Activated CD4-positive, alpha-beta T cell treated with anti-CD3 and anti-CD28 coated beads, Interleukin-2, amount 50 U/mL, for 16 hours (primary cell): ENCODE data around the gene HSDL1.

Experiments
- DNase-seq: peaks from one replicate; pipeline ENCODE4 v3.0.0-alpha.2; 2020

The HSDL1 gene

DNA sequence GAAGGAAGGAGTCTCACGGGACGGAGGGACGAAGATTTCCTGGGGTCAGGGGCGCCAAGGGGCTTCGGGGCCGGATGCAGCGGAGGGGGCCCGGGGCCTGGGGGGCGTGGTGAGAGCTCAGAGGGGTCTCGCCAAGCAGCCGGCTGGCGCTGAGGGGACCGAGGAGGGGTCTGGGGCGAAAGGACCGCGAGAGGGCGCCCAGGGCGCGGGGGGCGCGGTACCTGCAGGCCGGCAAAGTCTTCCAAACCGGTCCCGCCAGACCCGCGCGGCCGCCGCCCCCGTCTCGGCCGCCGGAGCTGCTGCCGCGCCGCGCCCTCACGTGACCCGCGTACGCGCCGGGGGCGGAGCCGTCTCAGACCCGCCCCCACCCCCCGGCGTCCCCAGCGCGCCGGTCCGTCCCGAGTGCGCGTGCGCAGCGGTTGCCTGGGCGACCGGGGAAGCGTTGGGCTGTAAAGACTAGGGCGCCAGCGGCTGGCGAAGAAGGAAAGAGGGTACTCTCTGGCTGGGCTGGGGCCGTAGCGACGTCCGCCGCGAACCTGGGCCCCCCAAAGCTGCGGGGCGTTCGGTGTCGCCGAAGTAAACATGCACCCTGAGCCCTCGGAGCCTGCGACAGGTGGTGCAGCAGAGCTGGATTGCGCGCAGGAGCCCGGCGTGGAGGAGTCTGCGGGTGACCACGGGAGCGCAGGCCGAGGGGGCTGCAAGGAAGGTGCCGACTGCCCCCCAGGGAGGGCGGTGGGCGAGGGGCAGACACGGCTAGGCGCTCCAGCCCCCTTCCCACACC is at the start of gene HSDL1, which contains the start of gene DNAAF1:
TSS of gene HSDL1 (minus strand) at position 319 of the 781 bp plus-strand sequence. CDS start 13,856 bp downstream, outside the sequence.
TSS of gene DNAAF1 (plus strand) at position 450 of the 781 bp plus-strand sequence. CDS start at position 583, 133 bp downstream.
- peak; percentile 92 for DNase-seq

DNA sequence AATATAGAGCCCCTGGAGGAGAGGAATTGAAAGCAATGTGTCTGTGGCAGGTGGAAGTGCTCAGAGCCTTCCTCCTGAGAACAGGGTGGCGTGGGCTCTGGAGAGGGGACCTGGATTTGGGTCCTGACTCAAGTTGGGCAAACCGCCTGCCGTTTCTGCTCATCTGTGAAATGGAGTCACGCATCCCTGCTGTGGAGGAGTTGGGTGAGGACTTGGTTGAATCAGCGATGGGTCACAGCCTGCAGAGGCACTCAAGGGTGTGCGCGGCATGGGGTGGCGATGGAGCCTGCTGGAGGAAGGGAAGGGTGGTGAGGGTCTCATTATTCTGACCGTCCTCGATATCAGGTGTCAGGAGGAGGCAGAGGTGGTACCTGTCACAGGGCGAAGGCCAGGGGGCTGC is 49.0 kb upstream of the HSDL1 start:
- no peak for DNase-seq

DNA sequence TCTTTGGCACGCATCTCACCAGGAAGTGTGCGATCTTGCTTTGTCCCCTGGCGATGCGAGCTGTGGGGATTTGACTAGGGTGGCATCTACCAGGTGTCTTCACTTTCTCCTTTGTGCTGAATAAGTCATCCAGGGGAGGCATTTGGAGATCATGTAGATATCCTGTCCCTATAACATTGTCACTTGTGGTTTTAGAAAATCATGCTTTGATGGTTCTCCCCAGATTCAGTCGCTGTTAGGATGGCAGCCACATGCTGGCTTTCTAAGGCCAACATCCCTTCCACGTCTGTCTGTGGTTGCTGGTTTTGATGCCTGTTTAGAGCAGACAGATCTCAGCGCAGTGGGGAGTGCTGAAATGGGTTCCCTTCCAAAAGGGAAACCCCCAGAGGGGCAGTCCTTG is 48.5 kb upstream of the HSDL1 start:
- DNase-seq: no peak

DNA sequence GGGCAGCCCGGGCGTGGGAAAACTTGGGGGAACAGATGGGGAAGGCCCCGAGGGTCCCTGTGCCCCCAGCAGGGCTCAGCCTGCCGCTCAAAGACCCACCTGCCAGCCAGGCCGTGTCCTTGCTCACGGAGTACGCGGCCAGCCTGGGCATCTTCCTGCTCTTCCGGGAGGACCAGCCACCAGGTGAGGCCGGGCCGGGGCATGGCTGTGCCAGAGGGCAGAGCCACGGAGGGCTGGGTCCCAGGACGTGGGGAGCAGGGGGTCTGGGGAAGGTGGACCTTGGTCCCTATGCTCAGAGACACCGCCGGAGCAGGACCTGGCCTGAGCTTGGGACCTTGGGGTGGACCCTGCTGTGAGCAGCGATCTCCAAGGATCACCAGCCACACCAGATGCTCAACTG is 46.5 kb upstream of the HSDL1 start:
- no peak for DNase-seq

DNA sequence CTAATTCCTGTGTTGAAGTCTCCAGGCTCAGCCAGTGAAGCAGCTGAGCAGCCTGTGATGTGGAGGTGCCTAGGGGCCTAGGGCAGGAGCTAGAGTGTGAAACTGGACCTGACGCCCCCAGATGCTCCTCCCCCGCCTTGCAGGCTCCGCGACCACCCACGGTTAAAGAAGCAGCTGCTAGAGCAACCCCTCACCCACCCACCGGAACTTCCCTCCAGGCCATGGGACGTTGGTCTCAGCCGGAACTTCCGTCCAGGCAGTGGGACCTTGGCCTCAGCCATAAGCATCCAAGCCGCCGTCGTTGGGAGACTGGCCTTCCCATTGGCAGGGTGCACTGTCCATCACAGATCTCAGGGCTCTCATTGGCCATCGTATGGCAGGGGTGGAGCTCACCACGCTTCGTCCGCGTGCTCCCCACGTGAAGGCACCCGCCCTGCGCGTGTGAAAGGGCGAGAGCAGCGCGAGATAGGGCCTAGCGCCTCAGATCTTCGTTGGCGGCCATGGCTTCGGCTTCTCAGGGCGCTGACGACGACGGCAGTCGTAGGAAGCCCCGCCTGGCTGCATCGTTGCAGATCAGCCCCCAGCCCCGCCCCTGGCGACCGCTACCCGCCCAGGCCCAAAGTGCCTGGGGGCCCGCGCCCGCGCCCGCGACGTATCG is 45.9 kb upstream of the HSDL1 start, which contains the start of gene ADAD2:
TSS of gene ADAD2 (plus strand) at position 427 of the 658 bp plus-strand sequence. CDS start at position 501, 74 bp downstream.
- DNase-seq: no peak

DNA sequence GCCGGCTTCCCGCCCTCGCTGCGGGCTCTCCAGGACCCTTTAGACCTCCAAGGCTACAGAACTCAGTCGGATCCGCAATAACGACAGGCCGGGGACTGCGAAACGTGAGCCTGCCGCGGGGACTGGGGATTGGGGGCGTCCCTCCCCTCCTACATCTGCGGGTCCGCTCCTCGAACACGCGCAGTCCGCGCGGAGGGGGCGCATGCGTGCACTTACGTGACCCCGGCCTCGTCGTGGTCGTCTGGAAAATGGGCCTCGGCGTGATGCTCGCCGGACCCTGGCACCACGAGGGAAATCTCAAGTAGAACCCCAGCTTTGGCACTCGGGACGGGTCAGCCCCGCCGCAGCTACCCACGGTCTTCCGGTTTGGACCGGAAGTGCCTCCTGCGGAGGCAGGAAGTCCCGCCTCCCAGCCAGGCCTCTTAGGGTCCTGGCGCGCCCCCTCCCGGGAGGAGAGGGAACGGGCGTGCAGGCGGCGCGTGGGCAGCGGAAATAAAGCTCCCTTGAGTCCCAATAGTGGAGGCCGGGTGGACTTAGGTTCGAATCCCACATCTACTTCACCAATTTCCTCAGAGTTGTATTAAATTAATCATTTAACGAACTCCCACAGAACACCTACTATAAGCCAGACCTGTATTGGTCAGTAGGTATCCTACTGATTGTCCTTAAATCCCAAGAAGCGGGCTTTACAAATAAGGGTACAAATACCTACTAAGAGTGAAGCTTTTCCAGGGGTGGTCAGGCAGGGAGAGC is 41.9 kb upstream of the HSDL1 start, which contains the start of gene TAF1C:
TSS of gene TAF1C (minus strand) at position 373 of the 753 bp plus-strand sequence. CDS start 2,069 bp downstream, outside the sequence.
- peak; percentile 93 for DNase-seq

DNA sequence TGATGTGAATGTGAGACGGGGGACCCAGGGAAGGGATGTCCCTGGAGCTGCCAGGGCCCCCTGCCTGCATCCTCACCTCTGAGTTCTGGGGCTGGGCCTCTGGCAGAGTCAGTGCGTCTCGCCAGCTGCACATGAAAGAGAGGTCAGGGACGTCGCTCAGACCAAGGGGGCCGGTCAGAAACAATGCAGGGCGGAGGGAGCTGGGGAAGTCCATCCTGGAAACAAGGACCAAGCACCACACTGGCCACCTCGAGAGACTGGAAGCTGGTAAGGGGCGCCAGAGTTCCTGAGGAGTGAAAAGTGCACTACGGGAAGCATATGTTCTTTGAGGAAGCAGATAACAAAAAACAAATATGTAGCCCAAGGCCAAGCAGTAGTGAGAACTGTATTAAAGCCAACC is 39.8 kb upstream of the HSDL1 start:
- DNase-seq: no peak

- no peak for DNase-seq
Measured at GRCh38 chr16:84183911-84184591, 39.1 kb upstream of the HSDL1 start.

GRCh38 chr16:84183572-84183875 is 38.5 kb upstream of the HSDL1 start:
- DNase-seq: no peak

GRCh38 chr16:84182680-84183571 is 37.9 kb upstream of the HSDL1 start:
- no peak for DNase-seq

GRCh38 chr16:84182104-84182503 is 37.1 kb upstream of the HSDL1 start:
- no peak for DNase-seq

GRCh38 chr16:84181144-84181915 is 36.4 kb upstream of the HSDL1 start:
- DNase-seq: no peak

- DNase-seq: no peak
Measured at GRCh38 chr16:84180519-84181140, 35.7 kb upstream of the HSDL1 start.

DNA sequence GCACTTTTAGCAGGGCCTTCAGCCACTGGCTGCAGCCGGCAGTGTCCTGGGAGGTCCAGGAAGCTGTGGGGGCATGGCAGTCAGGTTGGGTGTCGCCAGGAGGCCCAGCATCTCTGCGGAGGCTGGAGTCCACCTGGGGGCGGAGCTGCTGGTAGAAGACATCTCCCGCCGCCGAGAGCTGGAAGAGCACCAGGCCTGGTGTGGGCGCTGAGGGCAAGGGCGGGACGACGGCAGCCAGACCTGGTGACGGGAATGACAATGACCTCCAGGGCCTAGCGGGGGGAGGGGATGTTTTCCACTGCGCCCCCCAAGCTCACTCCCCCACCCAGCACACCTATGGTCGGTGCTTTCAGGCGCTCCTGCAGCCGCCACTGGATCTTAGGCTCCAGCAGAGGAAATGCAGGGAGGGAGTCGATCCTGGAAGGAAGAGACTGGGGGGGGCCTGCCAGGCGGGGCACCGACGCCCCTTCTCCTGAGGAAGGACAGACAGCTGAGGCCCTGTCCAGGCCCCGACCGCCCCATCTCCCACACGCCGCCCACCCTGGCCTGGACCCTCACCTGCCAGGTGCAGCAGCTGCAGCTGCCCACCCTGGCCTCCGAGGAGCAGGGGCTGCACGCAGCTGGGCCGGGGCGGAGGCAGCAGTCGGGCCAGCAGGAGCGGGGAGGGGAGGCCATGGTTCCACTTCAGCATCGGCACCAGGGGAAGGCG is 34.8 kb upstream of the HSDL1 start:
- DNase-seq: no peak

- DNase-seq: no peak
Measured at GRCh38 chr16:84178892-84179611, 34.1 kb upstream of the HSDL1 start.

- DNase-seq: no peak
Measured at GRCh38 chr16:84178146-84178765, 33.3 kb upstream of the HSDL1 start.

GRCh38 chr16:84177741-84178073 is 32.7 kb upstream of the HSDL1 start:
- no peak for DNase-seq

GRCh38 chr16:84176192-84177053 is 31.4 kb upstream of the HSDL1 start:
- no peak for DNase-seq
